HepG2 (cell line): Measurements from ENCODE around the gene MAP1B. TPM values are rescaled to one million over a fixed set of nuclear protein-coding genes. Genes with fewer than 3 reads are reported as not detected.

Experiments used
- ATAC-seq: fragments of 200-7000 bp; cut with Tn5 transposase; 3 replicates; pipeline ENCODE4 v1.9.1; 2020; ENCODE audit warnings: mild to moderate bottlenecking, moderate library complexity
- BruUV-seq: library from RNA; stranded (reverse); fragments of 400-500 nt; replicated peaks from 2 replicates; lab custom pipeline; 2021; lab: Mats Ljungman, UMichigan
- CTCF ChIA-PET: fragments of 300-600 bp; formaldehyde crosslinking; extraction: SDS; loops from one replicate; lab custom pipeline; 2021; ENCODE audit warnings: low total read pairs, inconsistent platforms, low intra/inter-chr PET ratio; lab: Yijun Ruan, JAX
- POLR2A ChIA-PET: fragments of 350-600 bp; sonication (Branson Sonifier 250); formaldehyde crosslinking; loops from one replicate; lab custom pipeline; 2020; ENCODE audit warnings: antibody characterized with exemption, inconsistent platforms; lab: Yijun Ruan, JAX
- DNase-seq: peaks from one replicate; pipeline ENCODE4 v3.0.0-alpha.2; 2015; ENCODE audit warnings: low spot score
- FAIRE-seq: peaks from 3 replicates; lab custom pipeline; 2011; peaks lifted over from hg19 to GRCh38; lab: Jason Lieb, UNC
- H2AFZ ChIP-seq: one replicate; pipeline ENCODE4 v1.6.1; 2011; ENCODE audit warnings: low read length, inconsistent platforms
- H3K27ac ChIP-seq: fragments of 300-600 bp; 3 replicates; pipeline ENCODE4 v1.8.0; 2011; ENCODE audit warnings: mixed run types, mild to moderate bottlenecking, mixed read lengths, low read length, inconsistent platforms; ENCODE audit not compliant: insufficient read depth; ENCODE audit errors: extremely low read length
- H3K27me3 ChIP-seq, 2 experiments: fragments of 200-600 bp in 1 of 2; 2 replicates in 1 of 2; 3 replicates in 1 of 2; pipeline versions ENCODE4 v1.6.0 to v1.8.0; 2011; ENCODE audit warnings: low read length in 2 of 2, mild to moderate bottlenecking in 2 of 2, moderate library complexity in 2 of 2, inconsistent platforms in 1 of 2; ENCODE audit not compliant: insufficient read depth in 2 of 2, control insufficient read depth in 1 of 2
- H3K36me3 ChIP-seq, 2 experiments: fragments of 200-600 bp in 1 of 2; replicated peaks in 1 of 2; 2 replicates in 1 of 2; 3 replicates in 1 of 2; pipeline versions ENCODE4 v1.5.1 to v1.8.0; 2011; ENCODE audit warnings: low read length in 2 of 2, inconsistent platforms in 1 of 2; ENCODE audit not compliant: insufficient read depth in 2 of 2, control insufficient read depth in 1 of 2
- H3K4me1 ChIP-seq: 2 replicates; pipeline ENCODE4 v1.5.1; 2012; ENCODE audit warnings: low read length, inconsistent platforms; ENCODE audit not compliant: insufficient read depth
- H3K4me2 ChIP-seq: 2 replicates; pipeline ENCODE4 v1.6.0; 2011; ENCODE audit warnings: low read depth, low read length, inconsistent platforms
- H3K4me3 ChIP-seq, 3 experiments: fragments of 200-600 bp in 1 of 3; sonication (generic), shearing (Covaris generic) in 1 of 3; replicated peaks in 1 of 3; 2 replicates each; pipeline ENCODE4 v1.5.1; 2011 to 2016; ENCODE audit warnings: low read length in 3 of 3, inconsistent platforms in 2 of 3, low read depth in 2 of 3, mild to moderate bottlenecking in 2 of 3, control low read depth in 1 of 3, mixed read lengths in 1 of 3; ENCODE audit not compliant: insufficient read depth in 1 of 3
- H3K79me2 ChIP-seq: one replicate; pipeline ENCODE4 v1.6.1; 2011; ENCODE audit warnings: low read length, inconsistent platforms; ENCODE audit not compliant: insufficient read depth
- H3K9ac ChIP-seq: 2 replicates; pipeline ENCODE4 v1.6.0; 2011; ENCODE audit warnings: mild to moderate bottlenecking, low read depth, low read length, inconsistent platforms; ENCODE audit not compliant: insufficient read depth
- H3K9me3 ChIP-seq: 2 replicates; pipeline ENCODE4 v1.5.1; 2012; ENCODE audit warnings: mild to moderate bottlenecking, low read length
- H4K20me1 ChIP-seq: 2 replicates; pipeline ENCODE4 v1.6.0; 2011; ENCODE audit warnings: inconsistent platforms, mild to moderate bottlenecking, low read length, moderate library complexity; ENCODE audit not compliant: insufficient read depth
- ATRX ChIP-seq: sonication (generic); formaldehyde crosslinking; IDR thresholded peaks from 2 replicates; pipeline ENCODE4 v1.4.0; 2020; ENCODE audit warnings: missing genetic modification reagents, borderline replicate concordance
- BCLAF1 ChIP-seq: fragments of 450-650 bp; IDR thresholded peaks from 2 replicates; pipeline ENCODE4 v1.6.1; 2017; ENCODE audit warnings: mild to moderate bottlenecking
- CHD2 ChIP-seq: IDR thresholded peaks from 2 replicates; pipeline ENCODE4 v1.6.1; 2011; ENCODE audit warnings: low read depth, low read length, improper control_type of control experiment
- ELF3 ChIP-seq: IDR thresholded peaks from 2 replicates; pipeline ENCODE4 v1.6.1; 2016; ENCODE audit warnings: missing genetic modification reagents, missing compliant biosample characterization
- ESRRA ChIP-seq: sonication (generic); formaldehyde crosslinking; IDR thresholded peaks from 2 replicates; pipeline ENCODE4 v1.5.1; 2020; ENCODE audit warnings: mild to moderate bottlenecking, low read depth, missing genetic modification reagents
- IKZF4 ChIP-seq: sonication (generic); formaldehyde crosslinking; IDR thresholded peaks from 2 replicates; pipeline ENCODE4 v1.5.1; 2020; ENCODE audit warnings: borderline replicate concordance, mild to moderate bottlenecking, low read depth, missing genetic modification reagents; ENCODE audit errors: not compliant biosample characterization
- MIXL1 ChIP-seq: IDR thresholded peaks from 2 replicates; pipeline ENCODE4 v1.6.1; 2016
- NFRKB ChIP-seq: fragments of 450-650 bp; IDR thresholded peaks from 2 replicates; pipeline ENCODE4 v1.6.1; 2017
- TCF7 ChIP-seq: sonication (generic); IDR thresholded peaks from 2 replicates; pipeline ENCODE4 v1.6.1; 2016; ENCODE audit warnings: antibody characterized with exemption, low read depth
- ZFX ChIP-seq: sonication (generic); formaldehyde crosslinking; IDR thresholded peaks from 2 replicates; pipeline ENCODE4 v1.4.0; 2020; ENCODE audit warnings: mild to moderate bottlenecking, low read depth, missing genetic modification reagents, moderate library complexity
- ZNF619 ChIP-seq: sonication (generic); formaldehyde crosslinking; IDR thresholded peaks from 2 replicates; pipeline ENCODE4 v1.4.0; 2020; ENCODE audit warnings: mild to moderate bottlenecking, missing genetic modification reagents
- ZNF660 ChIP-seq: sonication (generic); formaldehyde crosslinking; IDR thresholded peaks from 2 replicates; pipeline ENCODE4 v1.5.1; 2020; ENCODE audit warnings: mild to moderate bottlenecking, low read depth, missing genetic modification reagents, borderline replicate concordance
- WGBS: methylation state at CpG from one replicate; pipeline ENCODE4 v1.1.6; 2017; ENCODE audit warnings: low lambda C conversion rate; 5-methylcytosine and 5-hydroxymethylcytosine counted together
- in situ Hi-C: cut with HindIII; loops from 2 replicates; pipeline ENCODE4 v1.10.0; 2017; ENCODE audit warnings: low pct_unique_long_range_greater_than_20kb; ENCODE audit not compliant: extremely low pct_ligation_motif_present
- intact Hi-C: fragments of 100-400 bp; cut with micrococcal nuclease; formaldehyde crosslinking; loops from one replicate; pipeline ENCODE4 v1.10.0; 2022; ENCODE audit not compliant: unreplicated experiment
- polyA plus RNA-seq, 8 experiments: library from polyadenylated mRNA; depleted of rRNA in 3 of 8; stranded (reverse) in 7 of 8; unstranded in 1 of 8; fragments of >200 nt; fragmentation: Illumina TruSeq in 4 of 8; extraction: Trizol in 4 of 8; gene quantifications; 2 replicates each; pipeline versions ENCODE4 v1.2.1 to v1.2.3, GENCODE V29; 2011 to 2016; ENCODE audit warnings: low read depth in 4 of 8, missing spikeins in 1 of 8, mixed read lengths in 1 of 8; ENCODE audit not compliant: insufficient read depth in 1 of 8
- total RNA-seq, 5 experiments: library from RNA; depleted of rRNA; stranded (reverse); fragments of >200 nt; fragmentation: Illumina TruSeq; extraction: Trizol; gene quantifications; 2 replicates each; pipeline ENCODE4 v1.2.3, GENCODE V29; 2016; ENCODE audit warnings: low read depth in 1 of 5
- TF ChIP-seq, protein P1 (sequence below): sonication (generic); formaldehyde crosslinking; conservative IDR thresholded peaks from 2 replicates; pipeline ENCODE4 v1.4.0; 2020; ENCODE audit warnings: mild to moderate bottlenecking, missing genetic modification reagents, moderate library complexity
- TF ChIP-seq, protein P2 (sequence below): sonication (generic); formaldehyde crosslinking; conservative IDR thresholded peaks from 2 replicates; pipeline ENCODE4 v1.5.0; 2020; ENCODE audit warnings: missing genetic modification reagents
- TF ChIP-seq, protein P3 (sequence below): fragments of 450-650 bp; IDR thresholded peaks from 2 replicates; pipeline ENCODE4 v1.6.1; 2016

The MAP1B gene
- total and polyA plus RNA-seq, 2 of the 13 experiments (the other 11 are each of a cell fraction or from before 2014, with no cell fraction given) = 3.3 to 6.2 TPM

GRCh38 chr5:72126796-72127195 lies 19.5 kb downstream of the MAP1B start (continued):
- TF ChIP-seq, protein P1, sequence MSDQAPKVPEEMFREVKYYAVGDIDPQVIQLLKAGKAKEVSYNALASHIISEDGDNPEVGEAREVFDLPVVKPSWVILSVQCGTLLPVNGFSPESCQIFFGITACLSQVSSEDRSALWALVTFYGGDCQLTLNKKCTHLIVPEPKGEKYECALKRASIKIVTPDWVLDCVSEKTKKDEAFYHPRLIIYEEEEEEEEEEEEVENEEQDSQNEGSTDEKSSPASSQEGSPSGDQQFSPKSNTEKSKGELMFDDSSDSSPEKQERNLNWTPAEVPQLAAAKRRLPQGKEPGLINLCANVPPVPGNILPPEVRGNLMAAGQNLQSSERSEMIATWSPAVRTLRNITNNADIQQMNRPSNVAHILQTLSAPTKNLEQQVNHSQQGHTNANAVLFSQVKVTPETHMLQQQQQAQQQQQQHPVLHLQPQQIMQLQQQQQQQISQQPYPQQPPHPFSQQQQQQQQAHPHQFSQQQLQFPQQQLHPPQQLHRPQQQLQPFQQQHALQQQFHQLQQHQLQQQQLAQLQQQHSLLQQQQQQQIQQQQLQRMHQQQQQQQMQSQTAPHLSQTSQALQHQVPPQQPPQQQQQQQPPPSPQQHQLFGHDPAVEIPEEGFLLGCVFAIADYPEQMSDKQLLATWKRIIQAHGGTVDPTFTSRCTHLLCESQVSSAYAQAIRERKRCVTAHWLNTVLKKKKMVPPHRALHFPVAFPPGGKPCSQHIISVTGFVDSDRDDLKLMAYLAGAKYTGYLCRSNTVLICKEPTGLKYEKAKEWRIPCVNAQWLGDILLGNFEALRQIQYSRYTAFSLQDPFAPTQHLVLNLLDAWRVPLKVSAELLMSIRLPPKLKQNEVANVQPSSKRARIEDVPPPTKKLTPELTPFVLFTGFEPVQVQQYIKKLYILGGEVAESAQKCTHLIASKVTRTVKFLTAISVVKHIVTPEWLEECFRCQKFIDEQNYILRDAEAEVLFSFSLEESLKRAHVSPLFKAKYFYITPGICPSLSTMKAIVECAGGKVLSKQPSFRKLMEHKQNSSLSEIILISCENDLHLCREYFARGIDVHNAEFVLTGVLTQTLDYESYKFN = no peak
- no peak for TF ChIP-seq ESRRA (CRISPR knock-in tag)
- no peak for TF ChIP-seq ELF3 (CRISPR knock-in tag)

- H3K27ac ChIP-seq = no peak overlapping the region
- 91% methylated on average over 1 of the region's 1 CpG for WGBS
- intact Hi-C loops (no loop called here), in situ Hi-C loops (no loop called here)
- no peaks in the 10 kb centered on the region for H3K36me3 ChIP-seq
- no peak for DNase-seq
- BruUV-seq = no TSS peak
- no peak for FAIRE-seq
- H2AFZ ChIP-seq = no peak overlapping the region
- H3K27me3 ChIP-seq = no peaks in the 10 kb centered on the region; a peak in 1 of 5 replicates
- H3K4me1 ChIP-seq = no peaks in the 10 kb centered on the region
- ChIA-PET POLR2A (no interaction called here), CTCF (no interaction called here)
- no peak overlapping the region for H3K9ac ChIP-seq
- ATAC-seq = no peak
- H3K4me2 ChIP-seq = no peak overlapping the region
- H3K79me2 ChIP-seq = no peaks in the 10 kb centered on the region
- no peak overlapping the region for H3K4me3 ChIP-seq
- no peaks in the 10 kb centered on the region for H4K20me1 ChIP-seq
- no peaks in the 10 kb centered on the region for H3K9me3 ChIP-seq
- TF ChIP-seq CHD2 (no peak), ZNF660 (CRISPR knock-in tag) (no peak), IKZF4 (CRISPR knock-in tag) (no peak), ATRX (CRISPR knock-in tag) (no peak), ZFX (CRISPR knock-in tag) (no peak), TCF7 (no peak), BCLAF1 (no peak), MIXL1 (no peak), NFRKB (no peak), ZNF619 (no peak)
- TF ChIP-seq, protein P2, sequence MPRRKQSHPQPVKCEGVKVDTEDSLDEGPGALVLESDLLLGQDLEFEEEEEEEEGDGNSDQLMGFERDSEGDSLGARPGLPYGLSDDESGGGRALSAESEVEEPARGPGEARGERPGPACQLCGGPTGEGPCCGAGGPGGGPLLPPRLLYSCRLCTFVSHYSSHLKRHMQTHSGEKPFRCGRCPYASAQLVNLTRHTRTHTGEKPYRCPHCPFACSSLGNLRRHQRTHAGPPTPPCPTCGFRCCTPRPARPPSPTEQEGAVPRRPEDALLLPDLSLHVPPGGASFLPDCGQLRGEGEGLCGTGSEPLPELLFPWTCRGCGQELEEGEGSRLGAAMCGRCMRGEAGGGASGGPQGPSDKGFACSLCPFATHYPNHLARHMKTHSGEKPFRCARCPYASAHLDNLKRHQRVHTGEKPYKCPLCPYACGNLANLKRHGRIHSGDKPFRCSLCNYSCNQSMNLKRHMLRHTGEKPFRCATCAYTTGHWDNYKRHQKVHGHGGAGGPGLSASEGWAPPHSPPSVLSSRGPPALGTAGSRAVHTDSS = no peak
- TF ChIP-seq, protein P3, sequence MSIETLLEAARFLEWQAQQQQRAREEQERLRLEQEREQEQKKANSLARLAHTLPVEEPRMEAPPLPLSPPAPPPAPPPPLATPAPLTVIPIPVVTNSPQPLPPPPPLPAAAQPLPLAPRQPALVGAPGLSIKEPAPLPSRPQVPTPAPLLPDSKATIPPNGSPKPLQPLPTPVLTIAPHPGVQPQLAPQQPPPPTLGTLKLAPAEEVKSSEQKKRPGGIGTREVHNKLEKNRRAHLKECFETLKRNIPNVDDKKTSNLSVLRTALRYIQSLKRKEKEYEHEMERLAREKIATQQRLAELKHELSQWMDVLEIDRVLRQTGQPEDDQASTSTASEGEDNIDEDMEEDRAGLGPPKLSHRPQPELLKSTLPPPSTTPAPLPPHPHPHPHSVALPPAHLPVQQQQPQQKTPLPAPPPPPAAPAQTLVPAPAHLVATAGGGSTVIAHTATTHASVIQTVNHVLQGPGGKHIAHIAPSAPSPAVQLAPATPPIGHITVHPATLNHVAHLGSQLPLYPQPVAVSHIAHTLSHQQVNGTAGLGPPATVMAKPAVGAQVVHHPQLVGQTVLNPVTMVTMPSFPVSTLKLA = no peak
Measured at GRCh38 chr5:72129725-72130124, 22.4 kb downstream of the MAP1B start.
